ENCODE measurements around the gene ANKRD29. TPM values are rescaled to one million over a fixed set of nuclear protein-coding genes. Genes with fewer than 3 reads are reported as not detected.

ANKRD29 gene
- total and polyA plus RNA-seq, 5 donors from 2014 or later: 0.45 TPM; not detected in 4

GRCh38 chr18:23690505-23691068, 27.9 kb upstream of the ANKRD29 start:
- no peaks in the 10 kb centered on the region for H3K9me3 ChIP-seq (ENCODE audit: control insufficient read depth in 2 of 2, low read length in 2 of 2)
- no peak for DNase-seq
- peaks cover 64% of the 10 kb centered on the region for H3K27me3 Mint-ChIP-seq
- H3K9me3 Mint-ChIP-seq: peaks cover 0 to 4% (median 0%) of the 10 kb centered on the region in 7 donors
- peak overlapping the region; percentile 35 to 70 (median 38) for H3K4me3 Mint-ChIP-seq
- ATAC-seq (ENCODE audit: low read depth in 2 of 2): no peak
- peaks cover 19% of the 10 kb centered on the region for H3K4me1 ChIP-seq (ENCODE audit: control insufficient read depth, insufficient read depth, low read length, poor library complexity, severe bottlenecking)
- no peaks in the 10 kb centered on the region for H3K36me3 ChIP-seq (ENCODE audit: control insufficient read depth, insufficient read depth, low read length)
- H3K27me3 ChIP-seq (ENCODE audit: control insufficient read depth, insufficient read depth, low read length): peaks cover 28% of the 10 kb centered on the region
- H3K4me3 ChIP-seq (ENCODE audit: low read depth, low read length): no peak overlapping the region
- peaks cover 0 to 9% (median 0%) of the 10 kb centered on the region in 4 donors for H3K4me1 Mint-ChIP-seq
- no peaks in the 10 kb centered on the region for H3K36me3 Mint-ChIP-seq
- no peak overlapping the region for H3K27ac ChIP-seq (ENCODE audit: insufficient read depth, low read length, poor library complexity, severe bottlenecking)
- no peak overlapping the region for H3K27ac Mint-ChIP-seq

GRCh38 chr18:23689616-23690504, 27.1 kb upstream of the ANKRD29 start:
- Histone ChIP-seq H3K27me3 (ENCODE audit: control insufficient read depth, insufficient read depth, low read length) (peaks cover 28% of the 10 kb centered on the region), H3K27ac (ENCODE audit: insufficient read depth, low read length, poor library complexity, severe bottlenecking) (no peak overlapping the region), H3K4me3 (ENCODE audit: low read depth, low read length) (no peak overlapping the region), H3K9me3 (ENCODE audit: control insufficient read depth in 2 of 2, low read length in 2 of 2) (no peaks in the 10 kb centered on the region), H3K36me3 (ENCODE audit: control insufficient read depth, insufficient read depth, low read length) (no peaks in the 10 kb centered on the region), H3K4me1 (ENCODE audit: control insufficient read depth, insufficient read depth, low read length, poor library complexity, severe bottlenecking) (peaks cover 19% of the 10 kb centered on the region)
- Mint-ChIP-seq H3K27me3 (peaks cover 62% of the 10 kb centered on the region), H3K9me3 (peaks cover 0 to 4% (median 0%) of the 10 kb centered on the region in 7 donors), H3K4me1 (peaks cover 0 to 9% (median 0%) of the 10 kb centered on the region in 4 donors), H3K36me3 (no peaks in the 10 kb centered on the region), H3K27ac (no peak overlapping the region), H3K4me3 (peak overlapping the region in 3 of 4 donors; percentile 35 to 66 (median 39))
- DNase-seq (no peak), ATAC-seq (ENCODE audit: low read depth in 2 of 2) (peak in 1 of 2 donors; percentile 34)

- Histone ChIP-seq H3K4me3 (ENCODE audit: low read depth, low read length) (peak within 1 kb of the TSS; percentile 57), H3K36me3 (ENCODE audit: control insufficient read depth, insufficient read depth, low read length) (no peaks in the 10 kb centered on the region), H3K4me1 (ENCODE audit: control insufficient read depth, insufficient read depth, low read length, poor library complexity, severe bottlenecking) (peaks cover 19% of the 10 kb centered on the region), H3K27ac (ENCODE audit: insufficient read depth, low read length, poor library complexity, severe bottlenecking) (no peak within 1 kb of the TSS), H3K27me3 (ENCODE audit: control insufficient read depth, insufficient read depth, low read length) (peaks cover 24% of the 10 kb centered on the region), H3K9me3 (ENCODE audit: control insufficient read depth in 2 of 2, low read length in 2 of 2) (no peaks in the 10 kb centered on the region)
- H3K4me3 Mint-ChIP-seq: peak within 1 kb of the TSS; percentile 35 to 81 (median 66)
- H3K4me1 Mint-ChIP-seq: peaks cover 0 to 9% (median 0%) of the 10 kb centered on the region in 4 donors
- DNase-seq (peak in 2 of 3 donors; percentile 26 to 39), ATAC-seq (ENCODE audit: low read depth in 2 of 2) (peak; percentile 44 to 45)
- peak within 1 kb of the TSS in 1 of 3 donors; percentile 26 for H3K27ac Mint-ChIP-seq
- H3K9me3 Mint-ChIP-seq: peaks cover 0 to 2% (median 0%) of the 10 kb centered on the region in 7 donors
- no peaks in the 10 kb centered on the region for H3K36me3 Mint-ChIP-seq
- peaks cover 65% of the 10 kb centered on the region for H3K27me3 Mint-ChIP-seq
These were observed 26.4 kb upstream of the ANKRD29 start, which contains the start of gene LAMA3 for GRCh38 chr18:23689031-23689615. Gene LAMA3 (plus strand): TSS chr18:23689453. CDS start chr18:23689684, 231 bp downstream.

GRCh38 chr18:23688528-23688927, 25.8 kb upstream of the ANKRD29 start:
- H3K4me1 ChIP-seq (ENCODE audit: control insufficient read depth, insufficient read depth, low read length, poor library complexity, severe bottlenecking): peaks cover 19% of the 10 kb centered on the region
- Mint-ChIP-seq H3K27me3 (peaks cover 71% of the 10 kb centered on the region), H3K36me3 (no peaks in the 10 kb centered on the region), H3K9me3 (peaks cover 0 to 2% (median 0%) of the 10 kb centered on the region in 7 donors), H3K4me1 (peaks cover 0 to 9% (median 0%) of the 10 kb centered on the region in 4 donors), H3K4me3 (peak overlapping the region in 2 of 4 donors; percentile 75 to 81), H3K27ac (peak overlapping the region in 1 of 3 donors; percentile 26)
- H3K27me3 ChIP-seq (ENCODE audit: control insufficient read depth, insufficient read depth, low read length): peaks cover 24% of the 10 kb centered on the region
- no peaks in the 10 kb centered on the region for H3K9me3 ChIP-seq (ENCODE audit: control insufficient read depth in 2 of 2, low read length in 2 of 2)
- H3K27ac ChIP-seq (ENCODE audit: insufficient read depth, low read length, poor library complexity, severe bottlenecking): no peak overlapping the region
- ATAC-seq (ENCODE audit: low read depth in 2 of 2) (no peak), DNase-seq (no peak)
- peak overlapping the region; percentile 57 for H3K4me3 ChIP-seq (ENCODE audit: low read depth, low read length)
- no peaks in the 10 kb centered on the region for H3K36me3 ChIP-seq (ENCODE audit: control insufficient read depth, insufficient read depth, low read length)

- no peak overlapping the region for H3K27ac Mint-ChIP-seq
- ATAC-seq (ENCODE audit: low read depth in 2 of 2) (no peak), DNase-seq (no peak)
- H3K36me3 Mint-ChIP-seq: no peaks in the 10 kb centered on the region
- peaks cover 0 to 2% (median 0%) of the 10 kb centered on the region in 7 donors for H3K9me3 Mint-ChIP-seq
- peaks cover 11% of the 10 kb centered on the region for H3K4me1 ChIP-seq (ENCODE audit: control insufficient read depth, insufficient read depth, low read length, poor library complexity, severe bottlenecking)
- peaks cover 28% of the 10 kb centered on the region for H3K27me3 ChIP-seq (ENCODE audit: control insufficient read depth, insufficient read depth, low read length)
- H3K4me1 Mint-ChIP-seq: peaks cover 0 to 6% (median 0%) of the 10 kb centered on the region in 4 donors
- H3K27ac ChIP-seq (ENCODE audit: insufficient read depth, low read length, poor library complexity, severe bottlenecking): no peak overlapping the region
- no peaks in the 10 kb centered on the region for H3K36me3 ChIP-seq (ENCODE audit: control insufficient read depth, insufficient read depth, low read length)
- H3K27me3 Mint-ChIP-seq: peaks cover 76% of the 10 kb centered on the region
- H3K9me3 ChIP-seq (ENCODE audit: control insufficient read depth in 2 of 2, low read length in 2 of 2): no peaks in the 10 kb centered on the region
- no peak overlapping the region for H3K4me3 Mint-ChIP-seq
- no peak overlapping the region for H3K4me3 ChIP-seq (ENCODE audit: low read depth, low read length)
These were observed 21.9 kb upstream of the ANKRD29 start for GRCh38 chr18:23684515-23685197.

- no peak for ATAC-seq (ENCODE audit: low read depth in 2 of 2)
- H3K27me3 Mint-ChIP-seq: peaks cover 76% of the 10 kb centered on the region
- Histone ChIP-seq H3K27me3 (ENCODE audit: control insufficient read depth, insufficient read depth, low read length) (peaks cover 29% of the 10 kb centered on the region), H3K36me3 (ENCODE audit: control insufficient read depth, insufficient read depth, low read length) (no peaks in the 10 kb centered on the region), H3K4me1 (ENCODE audit: control insufficient read depth, insufficient read depth, low read length, poor library complexity, severe bottlenecking) (peaks cover 2% of the 10 kb centered on the region), H3K4me3 (ENCODE audit: low read depth, low read length) (no peak overlapping the region), H3K9me3 (ENCODE audit: control insufficient read depth in 2 of 2, low read length in 2 of 2) (no peaks in the 10 kb centered on the region), H3K27ac (ENCODE audit: insufficient read depth, low read length, poor library complexity, severe bottlenecking) (no peak overlapping the region)
- peaks cover 0 to 3% (median 0%) of the 10 kb centered on the region in 7 donors for H3K9me3 Mint-ChIP-seq
- no peaks in the 10 kb centered on the region for H3K36me3 Mint-ChIP-seq
- H3K27ac Mint-ChIP-seq: no peak overlapping the region
- peaks cover 0 to under 1% (median 0%) of the 10 kb centered on the region in 4 donors for H3K4me1 Mint-ChIP-seq
- H3K4me3 Mint-ChIP-seq: no peak overlapping the region
- DNase-seq: no peak
These were observed 21.0 kb upstream of the ANKRD29 start for GRCh38 chr18:23683671-23684070.

GRCh38 chr18:23683155-23683554, 20.4 kb upstream of the ANKRD29 start:
- H3K27me3 ChIP-seq (ENCODE audit: control insufficient read depth, insufficient read depth, low read length): peaks cover 26% of the 10 kb centered on the region
- no peaks in the 10 kb centered on the region for H3K9me3 ChIP-seq (ENCODE audit: control insufficient read depth in 2 of 2, low read length in 2 of 2)
- Mint-ChIP-seq H3K4me3 (no peak overlapping the region), H3K27me3 (peaks cover 76% of the 10 kb centered on the region), H3K9me3 (peaks cover 0 to 3% (median 0%) of the 10 kb centered on the region in 7 donors), H3K36me3 (no peaks in the 10 kb centered on the region), H3K27ac (no peak overlapping the region), H3K4me1 (no peaks in the 10 kb centered on the region)
- ATAC-seq (ENCODE audit: low read depth in 2 of 2): no peak
- H3K4me3 ChIP-seq (ENCODE audit: low read depth, low read length): no peak overlapping the region
- H3K4me1 ChIP-seq (ENCODE audit: control insufficient read depth, insufficient read depth, low read length, poor library complexity, severe bottlenecking): no peaks in the 10 kb centered on the region
- no peaks in the 10 kb centered on the region for H3K36me3 ChIP-seq (ENCODE audit: control insufficient read depth, insufficient read depth, low read length)
- no peak for DNase-seq
- no peak overlapping the region for H3K27ac ChIP-seq (ENCODE audit: insufficient read depth, low read length, poor library complexity, severe bottlenecking)

All from CD4-positive, CD25-positive, alpha-beta regulatory T cell (primary cell).